Peyer's patch (tissue), 4 donors: Measurements from ENCODE around the gene CLMN. TPM values are rescaled to one million over a fixed set of nuclear protein-coding genes. Genes with fewer than 3 reads are reported as not detected.
"Not testable (repeated sequence)": the region's sequence is repeated elsewhere in the genome, so short reads cannot be mapped to it uniquely, and the experiment has no call there.

Source experiments
- DNase-seq, 3 donors: peaks; one replicate each; pipeline ENCODE4 v3.0.0-alpha.2; 2017 to 2019
- H3K27ac ChIP-seq, 4 donors: fragments of 200-600 bp; sonication (generic); one replicate each; pipeline ENCODE4 v1.5.1; 2016 to 2019
- H3K27me3 ChIP-seq, 2 donors: fragments of 200-600 bp; sonication (generic); one replicate each; pipeline ENCODE4 v1.5.1; 2019
- H3K36me3 ChIP-seq, 3 donors: fragments of 200-600 bp; sonication (generic); one replicate each; pipeline ENCODE4 v1.5.1; 2016 to 2019
- H3K4me1 ChIP-seq, 4 donors: fragments of 200-600 bp; sonication (generic); one replicate each; pipeline ENCODE4 v1.5.1; 2016 to 2019
- H3K4me3 ChIP-seq, 4 donors: fragments of 200-600 bp; sonication (generic); 1 replicate in 3 of 4; 2 replicates in 1 of 4; pipeline ENCODE4 v1.5.1; 2016 to 2019; ENCODE audit warnings: mild to moderate bottlenecking in 1 of 4
- H3K9me3 ChIP-seq, 4 donors: fragments of 200-600 bp; sonication (generic); one replicate each; pipeline ENCODE4 v1.5.1; 2016 to 2019; ENCODE audit warnings: mild to moderate bottlenecking in 1 of 4
- POLR2A ChIP-seq, 2 donors: fragments of 450-650 bp; IDR thresholded peaks; one replicate each; pipeline ENCODE4 v1.5.1; 2017; ENCODE audit warnings: antibody characterized with exemption in 2 of 2, mild to moderate bottlenecking in 2 of 2, moderate library complexity in 2 of 2
- total RNA-seq, 4 donors: library from RNA; depleted of rRNA; stranded (reverse); fragments of >200 nt; gene quantifications; one replicate each; pipeline ENCODE4 v1.1.0, GENCODE V29; 2016
- TF ChIP-seq, protein P1 (sequence below), 6 experiments: fragments of 450-650 bp in 4 of 6; fragments of 200-600 bp in 2 of 6; sonication (generic) in 1 of 6; IDR thresholded peaks; one replicate each; pipeline ENCODE4 v1.5.1; 2017 to 2019; ENCODE audit warnings: antibody characterized with exemption in 6 of 6, mild to moderate bottlenecking in 3 of 6, moderate library complexity in 1 of 6

CLMN gene
- total RNA-seq, 4 donors from 2014 or later, result 18.7 to 38.8 (median 36.4) TPM

DNA sequence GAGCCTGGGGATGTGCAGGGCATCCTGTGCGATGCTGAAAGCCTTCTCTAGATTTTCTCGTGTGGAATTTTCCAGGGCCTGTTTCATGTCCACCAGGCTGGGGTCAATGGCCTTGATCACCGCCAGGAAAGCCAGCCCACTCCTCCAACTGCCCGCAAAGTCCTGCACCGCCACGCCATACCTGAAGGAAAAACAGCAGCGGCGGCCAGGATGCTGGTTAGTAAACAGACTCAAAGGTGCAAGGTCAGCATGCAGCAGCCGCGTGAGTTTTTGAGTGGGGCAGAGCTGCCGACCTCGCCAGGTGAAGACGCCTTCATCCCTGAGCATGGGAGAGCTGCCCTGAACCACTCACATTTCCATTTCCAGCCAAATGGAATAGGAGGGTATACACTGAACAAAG is 109.0 kb downstream of the CLMN start:
- Histone ChIP-seq H3K36me3 (no peaks in the 10 kb centered on the region), H3K4me1 (no peaks in the 10 kb centered on the region), H3K27me3 (no peaks in the 10 kb centered on the region), H3K4me3 (no peak overlapping the region), H3K9me3 (no peaks in the 10 kb centered on the region), H3K27ac (no peak overlapping the region)
- DNase-seq, result no peak
- TF ChIP-seq POLR2A (IDR thresholded peaks at IDR 0.05), result no peak
- TF ChIP-seq, protein P1, sequence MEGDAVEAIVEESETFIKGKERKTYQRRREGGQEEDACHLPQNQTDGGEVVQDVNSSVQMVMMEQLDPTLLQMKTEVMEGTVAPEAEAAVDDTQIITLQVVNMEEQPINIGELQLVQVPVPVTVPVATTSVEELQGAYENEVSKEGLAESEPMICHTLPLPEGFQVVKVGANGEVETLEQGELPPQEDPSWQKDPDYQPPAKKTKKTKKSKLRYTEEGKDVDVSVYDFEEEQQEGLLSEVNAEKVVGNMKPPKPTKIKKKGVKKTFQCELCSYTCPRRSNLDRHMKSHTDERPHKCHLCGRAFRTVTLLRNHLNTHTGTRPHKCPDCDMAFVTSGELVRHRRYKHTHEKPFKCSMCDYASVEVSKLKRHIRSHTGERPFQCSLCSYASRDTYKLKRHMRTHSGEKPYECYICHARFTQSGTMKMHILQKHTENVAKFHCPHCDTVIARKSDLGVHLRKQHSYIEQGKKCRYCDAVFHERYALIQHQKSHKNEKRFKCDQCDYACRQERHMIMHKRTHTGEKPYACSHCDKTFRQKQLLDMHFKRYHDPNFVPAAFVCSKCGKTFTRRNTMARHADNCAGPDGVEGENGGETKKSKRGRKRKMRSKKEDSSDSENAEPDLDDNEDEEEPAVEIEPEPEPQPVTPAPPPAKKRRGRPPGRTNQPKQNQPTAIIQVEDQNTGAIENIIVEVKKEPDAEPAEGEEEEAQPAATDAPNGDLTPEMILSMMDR (IDR thresholded peaks at IDR 0.05), result no peak

GRCh38 chr14:95208598-95208997 is 111.1 kb downstream of the CLMN start:
- Histone ChIP-seq H3K27ac (no peak overlapping the region), H3K4me3 (no peak overlapping the region), H3K36me3 (peaks cover 0 to 5% (median 0%) of the 10 kb centered on the region in 3 donors), H3K27me3 (no peaks in the 10 kb centered on the region), H3K4me1 (no peaks in the 10 kb centered on the region), H3K9me3 (no peaks in the 10 kb centered on the region)
- DNase-seq, result no peak
- TF ChIP-seq POLR2A (IDR thresholded peaks at IDR 0.05), result no peak

DNA sequence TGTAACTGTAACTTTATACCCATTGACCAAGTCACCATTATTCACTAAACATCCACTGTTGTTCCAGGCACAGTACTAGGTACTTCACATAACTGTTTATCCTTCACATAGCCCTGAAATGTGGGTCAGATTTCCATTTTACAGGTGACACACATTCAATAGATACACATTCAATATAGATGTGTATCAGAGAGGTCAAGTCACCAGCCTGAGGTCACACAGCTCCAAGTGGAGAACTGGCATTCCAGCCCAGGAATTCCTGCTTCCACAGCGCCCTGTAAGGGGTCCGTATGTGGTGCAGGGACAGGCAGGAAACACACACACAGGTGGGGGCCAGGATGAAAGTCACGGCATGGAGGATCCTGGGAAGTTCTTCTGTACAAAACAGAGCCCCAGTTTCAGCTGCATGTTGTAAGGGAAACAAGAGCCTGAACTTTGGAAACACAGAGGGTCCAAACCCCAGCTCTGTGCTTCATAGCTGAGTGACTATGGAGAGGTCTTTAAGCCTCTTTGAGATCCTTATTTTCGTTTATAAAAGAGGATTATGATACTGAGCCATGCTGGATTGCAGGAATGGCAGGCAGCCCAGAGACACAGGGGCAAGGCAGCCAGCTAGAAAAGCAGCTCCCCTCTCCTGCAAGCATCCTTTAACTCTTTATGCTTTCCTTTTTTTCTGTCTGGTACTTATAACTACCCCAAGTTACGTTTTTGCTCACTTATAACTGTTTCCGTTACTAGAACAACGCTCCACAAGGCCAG is 112.1 kb downstream of the CLMN start:
- TF ChIP-seq, protein P1 (IDR thresholded peaks at IDR 0.05), result no peak
- no peak for TF ChIP-seq POLR2A (IDR thresholded peaks at IDR 0.05)
- Histone ChIP-seq H3K9me3 (no peaks in the 10 kb centered on the region), H3K4me3 (no peak overlapping the region), H3K36me3 (peaks cover 0 to 15% (median 0%) of the 10 kb centered on the region in 3 donors), H3K27me3 (no peaks in the 10 kb centered on the region), H3K4me1 (no peaks in the 10 kb centered on the region), H3K27ac (no peak overlapping the region)
- DNase-seq, result no peak

DNA sequence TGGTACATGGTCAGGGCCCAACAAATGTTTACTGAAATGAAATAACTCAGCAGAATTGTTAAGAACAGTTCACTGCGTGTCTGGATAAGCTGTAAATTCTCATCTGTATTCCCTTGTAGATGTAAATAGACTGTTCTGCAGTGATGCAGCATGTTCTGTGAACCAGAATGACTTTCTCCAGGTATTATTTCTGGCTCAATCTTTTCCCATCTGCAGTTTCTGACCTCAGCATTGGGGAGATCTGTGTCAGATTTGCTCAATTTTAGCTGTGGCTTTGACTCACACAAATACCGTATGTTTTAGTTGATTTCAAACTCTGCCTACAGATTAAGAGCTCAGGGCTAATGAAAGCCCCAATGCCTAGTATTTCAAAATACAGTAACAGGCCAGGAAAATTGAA is 113.2 kb downstream of the CLMN start:
- no peak for TF ChIP-seq POLR2A (IDR thresholded peaks at IDR 0.05)
- TF ChIP-seq, protein P1 (IDR thresholded peaks at IDR 0.05), result no peak
- DNase-seq, result no peak
- no peaks in the 10 kb centered on the region for H3K27me3 ChIP-seq
- no peaks in the 10 kb centered on the region for H3K9me3 ChIP-seq
- H3K27ac ChIP-seq, result no peak overlapping the region
- no peaks in the 10 kb centered on the region for H3K4me1 ChIP-seq
- peaks cover 0 to 22% (median 0%) of the 10 kb centered on the region in 3 donors for H3K36me3 ChIP-seq
- no peak overlapping the region for H3K4me3 ChIP-seq

DNA sequence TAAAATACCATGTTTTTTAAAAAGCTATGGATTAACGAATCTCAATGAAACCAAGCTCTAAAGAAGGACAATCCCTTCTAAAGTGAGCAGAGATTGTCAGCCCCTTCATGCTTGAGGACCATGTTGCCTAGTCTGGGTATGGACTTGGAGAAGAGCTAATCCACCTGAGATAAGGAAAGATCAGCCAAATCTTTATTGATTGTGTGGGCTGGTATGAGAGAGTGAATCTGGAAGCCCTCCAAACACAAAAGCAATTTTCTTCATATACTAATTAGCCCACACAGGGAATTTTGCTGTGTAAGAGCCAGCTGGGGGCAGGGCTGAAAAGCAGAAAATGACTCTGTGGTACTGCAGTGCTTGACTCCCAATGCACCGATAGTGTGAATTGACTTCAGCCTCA is 115.0 kb downstream of the CLMN start:
- H3K4me3 ChIP-seq, result no peak overlapping the region

DNA sequence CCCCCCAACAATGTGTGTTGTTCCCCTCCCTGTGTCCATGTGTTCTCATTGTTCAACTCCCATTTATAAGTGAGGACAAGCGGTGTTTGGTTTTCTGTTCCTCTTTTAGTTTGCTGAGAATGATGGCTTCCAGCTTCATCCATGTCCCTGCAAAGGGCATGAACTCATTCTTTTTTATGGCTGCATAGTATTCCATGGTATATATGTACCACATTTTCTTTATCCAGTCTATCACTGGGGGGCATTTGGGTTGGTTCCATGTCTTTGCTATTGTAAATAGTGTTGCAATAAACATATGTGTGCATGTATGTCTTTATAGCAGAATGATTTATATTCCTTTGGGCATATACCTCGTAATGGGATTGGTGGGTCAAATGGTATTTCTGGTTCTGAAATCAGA is 118.0 kb downstream of the CLMN start:
- H3K9me3 ChIP-seq, H3K4me1 ChIP-seq, H3K4me3 ChIP-seq, DNase-seq, H3K27ac ChIP-seq, H3K27me3 ChIP-seq: not testable (repeated sequence)
- peaks cover 0 to 22% (median 0%) of the 10 kb centered on the region in 3 donors for H3K36me3 ChIP-seq

More for the DNA sequence above, 115.0 kb downstream of the CLMN start:
- DNase-seq, result no peak
- H3K36me3 ChIP-seq, result peaks cover 0 to 22% (median 0%) of the 10 kb centered on the region in 3 donors
- H3K27ac ChIP-seq, result no peak overlapping the region
- no peaks in the 10 kb centered on the region for H3K9me3 ChIP-seq
- TF ChIP-seq, protein P1 (IDR thresholded peaks at IDR 0.05), result no peak
- TF ChIP-seq POLR2A (IDR thresholded peaks at IDR 0.05), result no peak
- no peaks in the 10 kb centered on the region for H3K4me1 ChIP-seq
- H3K27me3 ChIP-seq, result no peaks in the 10 kb centered on the region
